Adrenal gland (tissue), 5 donors: ENCODE data around the gene MAPK4.

Experiments used
- CTCF ChIP-seq, 6 experiments: fragments of 450-650 bp in 4 of 6; fragments of 200-600 bp in 2 of 6; sonication (generic) in 1 of 6; IDR thresholded peaks; 1 replicate in 5 of 6; 2 replicates in 1 of 6; pipeline versions ENCODE4 v1.5.1 to v1.8.0; 2016 to 2021; ENCODE audit warnings: antibody characterized with exemption in 6 of 6, mild to moderate bottlenecking in 2 of 6, moderate library complexity in 1 of 6
- POLR2A ChIP-seq, 2 donors: fragments of 450-650 bp; IDR thresholded peaks; one replicate each; pipeline ENCODE4 v1.6.1; 2017; ENCODE audit warnings: antibody characterized with exemption in 2 of 2, mild to moderate bottlenecking in 2 of 2, moderate library complexity in 1 of 2
- donor health status: DM: no; HTN: no; CAD: no.

- TF ChIP-seq POLR2A (IDR thresholded peaks at IDR 0.05) (no peak), CTCF (IDR thresholded peaks at IDR 0.05) (no peak)
Observed at GRCh38 chr18:50720325-50720674, 160.4 kb downstream of the MAPK4 start.
